Stimulated activated CD8-positive, alpha-beta memory T cell treated with anti-CD3 and anti-CD28 coated beads, Interleukin-7, amount 100 ng/mL, for 24 hours (primary cell): ENCODE data around the gene C1orf105.
"Not testable (repeated sequence)": the region's sequence is repeated elsewhere in the genome, so short reads cannot be mapped to it uniquely, and the experiment has no call there.

Experiments used
- DNase-seq: peaks from one replicate; pipeline ENCODE4 v3.0.0-alpha.2; 2020; ENCODE audit warnings: low read depth

C1orf105 gene

GRCh38 chr1:172487550-172487949 is 67.1 kb downstream of the C1orf105 start:
- no peak for DNase-seq

GRCh38 chr1:172488393-172488792 is 67.9 kb downstream of the C1orf105 start:
- no peak for DNase-seq

GRCh38 chr1:172489847-172490246 is 69.4 kb downstream of the C1orf105 start:
- DNase-seq: no peak

GRCh38 chr1:172492421-172492820 is 71.9 kb downstream of the C1orf105 start:
- DNase-seq: no peak

- no peak for DNase-seq
Measured at GRCh38 chr1:172494166-172494565, 73.7 kb downstream of the C1orf105 start.

- not testable (repeated sequence) for DNase-seq
Measured at GRCh38 chr1:172496127-172496526, 75.6 kb downstream of the C1orf105 start.

GRCh38 chr1:172496678-172497077 is 76.2 kb downstream of the C1orf105 start:
- DNase-seq: no peak

- DNase-seq: no peak
Measured at GRCh38 chr1:172497230-172497629, 76.7 kb downstream of the C1orf105 start.

GRCh38 chr1:172498857-172499256 is 78.4 kb downstream of the C1orf105 start:
- no peak for DNase-seq

- DNase-seq: no peak
Measured at GRCh38 chr1:172499636-172500141, 79.2 kb downstream of the C1orf105 start.

- no peak for DNase-seq
Measured at GRCh38 chr1:172500207-172500606, 79.7 kb downstream of the C1orf105 start.

GRCh38 chr1:172507741-172508140 is 87.3 kb downstream of the C1orf105 start:
- no peak for DNase-seq

GRCh38 chr1:172510479-172510878 is 90.0 kb downstream of the C1orf105 start:
- DNase-seq: no peak

GRCh38 chr1:172512591-172512990 is 92.1 kb downstream of the C1orf105 start:
- no peak for DNase-seq

GRCh38 chr1:172513479-172513878 is 93.0 kb downstream of the C1orf105 start:
- DNase-seq: no peak

- DNase-seq: no peak
Measured at GRCh38 chr1:172514108-172514507, 93.6 kb downstream of the C1orf105 start.

GRCh38 chr1:172515436-172515835 is 95.0 kb downstream of the C1orf105 start:
- DNase-seq: no peak

GRCh38 chr1:172515927-172516326 is 95.4 kb downstream of the C1orf105 start:
- no peak for DNase-seq

- no peak for DNase-seq
Measured at GRCh38 chr1:172517081-172517480, 96.6 kb downstream of the C1orf105 start.

GRCh38 chr1:172517545-172517944 is 97.1 kb downstream of the C1orf105 start:
- no peak for DNase-seq
